ENCODE measurements around the gene DOK7.

GRCh38 chr4:3415471-3416141 lies 47.5 kb upstream of the DOK7 start:
- no peak for TF ChIP-seq CTCF (IDR thresholded peaks at IDR 0.05)
- TF ChIP-seq POLR2A (IDR thresholded peaks at IDR 0.05), result no peak
